HEK293 (cell line): ENCODE results near the gene SCGB1A1.
A peak's percentile ranks its signal among the peaks of the same experiment; 100 is the strongest.

Source experiments
- CTCF ChIA-PET: fragments of 350-600 bp; formaldehyde crosslinking; extraction: SDS; loops from one replicate; lab custom pipeline; 2021; ENCODE audit warnings: antibody characterized with exemption; lab: Yijun Ruan, JAX
- POLR2A ChIA-PET: fragments of 300-600 bp; formaldehyde crosslinking; extraction: SDS; loops from one replicate; lab custom pipeline; 2020; ENCODE audit warnings: antibody characterized with exemption, inconsistent platforms; lab: Yijun Ruan, JAX
- H3K27ac ChIP-seq: fragments of 200-500 bp; sonication (Bioruptor generic); 2 replicates; pipeline ENCODE4 v1.5.1; 2014; ENCODE audit warnings: low read depth, low read length, control low read depth, inconsistent platforms; ENCODE audit errors: extremely low read depth
- H3K36me3 ChIP-seq, 2 experiments: fragments of 200-500 bp in 1 of 2; sonication (Bioruptor generic) in 1 of 2; 1 replicate in 1 of 2; 2 replicates in 1 of 2; pipeline ENCODE4 v1.5.1; 2014 to 2017; ENCODE audit warnings: inconsistent platforms in 2 of 2, low read length in 2 of 2; ENCODE audit not compliant: control insufficient read depth in 2 of 2, insufficient read depth in 1 of 2
- H3K4me1 ChIP-seq: fragments of 200-500 bp; sonication (Bioruptor generic); 2 replicates; pipeline ENCODE4 v1.5.1; 2014; ENCODE audit warnings: mild to moderate bottlenecking, low read length, inconsistent platforms; ENCODE audit not compliant: control insufficient read depth, insufficient read depth
- H3K4me3 ChIP-seq: 2 replicates; pipeline ENCODE4 v1.5.1; 2011; ENCODE audit warnings: low read depth, mild to moderate bottlenecking, control low read depth, low read length, moderate library complexity
- H3K9me3 ChIP-seq: fragments of 200-500 bp; sonication (Bioruptor generic); 2 replicates; pipeline ENCODE4 v1.5.1; 2014; ENCODE audit warnings: low read depth, low read length, inconsistent platforms; ENCODE audit not compliant: control insufficient read depth, insufficient read depth
- EGR2 ChIP-seq: fragments of 450-650 bp; formaldehyde crosslinking; IDR thresholded peaks from 2 replicates; pipeline ENCODE4 v1.5.1; 2016; ENCODE audit warnings: low read depth, missing biosample characterization, missing genetic modification characterization
- KLF7 ChIP-seq: fragments of 450-650 bp; formaldehyde crosslinking; IDR thresholded peaks from 2 replicates; pipeline ENCODE4 v1.5.1; 2016; ENCODE audit warnings: missing biosample characterization, missing genetic modification characterization, borderline replicate concordance
- RBAK ChIP-seq: fragments of 450-650 bp; formaldehyde crosslinking; IDR thresholded peaks from 2 replicates; pipeline ENCODE4 v1.5.1; 2016; ENCODE audit warnings: missing biosample characterization, missing genetic modification characterization
- ZFP69B ChIP-seq: fragments of 450-650 bp; formaldehyde crosslinking; IDR thresholded peaks from 2 replicates; pipeline ENCODE4 v1.5.1; 2016; ENCODE audit warnings: missing biosample characterization, missing genetic modification characterization
- ZNF24 ChIP-seq: fragments of 450-650 bp; formaldehyde crosslinking; IDR thresholded peaks from 2 replicates; pipeline ENCODE4 v1.5.1; 2016; ENCODE audit warnings: missing biosample characterization, missing genetic modification characterization
- ZNF274 ChIP-seq, 2 experiments: fragments of 200-500 bp in 1 of 2; fragments of 450-650 bp in 1 of 2; sonication (Bioruptor generic) in 1 of 2; formaldehyde crosslinking in 1 of 2; IDR thresholded peaks; 2 replicates each; pipeline versions ENCODE4 v1.5.1 to v1.6.1; 2014 to 2016; ENCODE audit warnings: borderline replicate concordance in 1 of 2, inconsistent platforms in 1 of 2, low read length in 1 of 2, missing biosample characterization in 1 of 2, missing genetic modification characterization in 1 of 2
- TF ChIP-seq, protein P1 (sequence below): fragments of 450-650 bp; IDR thresholded peaks from 2 replicates; pipeline ENCODE4 v1.5.1; 2018; ENCODE audit warnings: missing biosample characterization, mild to moderate bottlenecking, missing genetic modification characterization
- TF ChIP-seq, protein P2 (sequence below): fragments of 450-650 bp; formaldehyde crosslinking; IDR thresholded peaks from 2 replicates; pipeline ENCODE4 v1.5.1; 2017; ENCODE audit warnings: missing biosample characterization, missing genetic modification characterization
- TF ChIP-seq, protein P3 (sequence below): fragments of 450-650 bp; formaldehyde crosslinking; IDR thresholded peaks from 2 replicates; pipeline ENCODE4 v1.5.1; 2016; ENCODE audit warnings: missing biosample characterization, missing genetic modification characterization
- TF ChIP-seq, protein P4 (sequence below): fragments of 450-650 bp; formaldehyde crosslinking; IDR thresholded peaks from 2 replicates; pipeline ENCODE4 v1.5.1; 2016; ENCODE audit warnings: missing biosample characterization, missing genetic modification characterization, borderline replicate concordance
- TF ChIP-seq, protein P5 (sequence below): fragments of 450-650 bp; formaldehyde crosslinking; IDR thresholded peaks from 2 replicates; pipeline ENCODE4 v1.5.1; 2016; ENCODE audit warnings: missing biosample characterization, missing genetic modification characterization
- TF ChIP-seq, protein P6 (sequence below): fragments of 450-650 bp; formaldehyde crosslinking; IDR thresholded peaks from 2 replicates; pipeline ENCODE4 v1.5.1; 2016; ENCODE audit warnings: missing biosample characterization, missing genetic modification characterization

SCGB1A1 gene

DNA sequence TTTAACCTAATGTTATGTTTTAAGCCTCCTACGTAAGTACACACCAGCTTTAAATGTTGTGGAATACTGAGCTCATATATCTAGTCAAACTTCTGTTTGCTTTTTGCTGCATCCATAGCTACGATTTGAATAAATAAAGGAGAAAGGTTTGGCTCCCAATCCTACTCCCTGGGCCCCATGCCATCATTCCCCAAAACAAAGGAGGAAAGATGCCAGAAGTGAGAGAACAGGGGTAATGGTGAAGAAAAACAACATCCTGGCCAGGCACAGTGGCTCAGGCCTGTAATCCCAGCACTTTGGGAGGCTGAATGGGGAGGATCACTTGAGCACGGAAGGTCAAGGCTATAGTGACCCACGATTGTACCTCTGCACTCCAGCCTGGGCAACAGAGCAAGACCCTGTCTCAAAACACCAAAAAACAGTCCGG, 26.5 kb downstream of the SCGB1A1 start (continued):
- TF ChIP-seq KLF7 (tag by site-specific recombination) (no peak), ZFP69B (no peak), EGR2 (no peak), ZNF24 (no peak), RBAK (no peak), ZNF274 (IDR thresholded peaks at IDR 0.05; ENCODE audit: low read length) (no peak), ZNF274 (tag by site-specific recombination; IDR thresholded peaks at IDR 0.05; ENCODE audit: borderline replicate concordance) (no peak)
- TF ChIP-seq, protein P1, sequence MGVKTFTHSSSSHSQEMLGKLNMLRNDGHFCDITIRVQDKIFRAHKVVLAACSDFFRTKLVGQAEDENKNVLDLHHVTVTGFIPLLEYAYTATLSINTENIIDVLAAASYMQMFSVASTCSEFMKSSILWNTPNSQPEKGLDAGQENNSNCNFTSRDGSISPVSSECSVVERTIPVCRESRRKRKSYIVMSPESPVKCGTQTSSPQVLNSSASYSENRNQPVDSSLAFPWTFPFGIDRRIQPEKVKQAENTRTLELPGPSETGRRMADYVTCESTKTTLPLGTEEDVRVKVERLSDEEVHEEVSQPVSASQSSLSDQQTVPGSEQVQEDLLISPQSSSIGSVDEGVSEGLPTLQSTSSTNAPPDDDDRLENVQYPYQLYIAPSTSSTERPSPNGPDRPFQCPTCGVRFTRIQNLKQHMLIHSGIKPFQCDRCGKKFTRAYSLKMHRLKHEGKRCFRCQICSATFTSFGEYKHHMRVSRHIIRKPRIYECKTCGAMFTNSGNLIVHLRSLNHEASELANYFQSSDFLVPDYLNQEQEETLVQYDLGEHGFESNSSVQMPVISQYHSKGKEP, result no peak
- TF ChIP-seq, protein P2, sequence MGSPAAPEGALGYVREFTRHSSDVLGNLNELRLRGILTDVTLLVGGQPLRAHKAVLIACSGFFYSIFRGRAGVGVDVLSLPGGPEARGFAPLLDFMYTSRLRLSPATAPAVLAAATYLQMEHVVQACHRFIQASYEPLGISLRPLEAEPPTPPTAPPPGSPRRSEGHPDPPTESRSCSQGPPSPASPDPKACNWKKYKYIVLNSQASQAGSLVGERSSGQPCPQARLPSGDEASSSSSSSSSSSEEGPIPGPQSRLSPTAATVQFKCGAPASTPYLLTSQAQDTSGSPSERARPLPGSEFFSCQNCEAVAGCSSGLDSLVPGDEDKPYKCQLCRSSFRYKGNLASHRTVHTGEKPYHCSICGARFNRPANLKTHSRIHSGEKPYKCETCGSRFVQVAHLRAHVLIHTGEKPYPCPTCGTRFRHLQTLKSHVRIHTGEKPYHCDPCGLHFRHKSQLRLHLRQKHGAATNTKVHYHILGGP, result no peak
- TF ChIP-seq, protein P3, sequence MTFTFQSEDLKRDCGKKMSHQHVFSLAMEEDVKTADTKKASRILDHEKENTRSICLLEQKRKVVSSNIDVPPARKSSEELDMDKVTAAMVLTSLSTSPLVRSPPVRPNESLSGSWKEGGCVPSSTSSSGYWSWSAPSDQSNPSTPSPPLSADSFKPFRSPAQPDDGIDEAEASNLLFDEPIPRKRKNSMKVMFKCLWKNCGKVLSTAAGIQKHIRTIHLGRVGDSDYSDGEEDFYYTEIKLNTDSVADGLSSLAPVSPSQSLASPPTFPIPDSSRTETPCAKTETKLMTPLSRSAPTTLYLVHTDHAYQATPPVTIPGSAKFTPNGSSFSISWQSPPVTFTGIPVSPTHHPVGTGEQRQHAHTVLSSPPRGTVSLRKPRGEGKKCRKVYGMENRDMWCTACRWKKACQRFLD (tag by site-specific recombination), result no peak
- TF ChIP-seq, protein P4, sequence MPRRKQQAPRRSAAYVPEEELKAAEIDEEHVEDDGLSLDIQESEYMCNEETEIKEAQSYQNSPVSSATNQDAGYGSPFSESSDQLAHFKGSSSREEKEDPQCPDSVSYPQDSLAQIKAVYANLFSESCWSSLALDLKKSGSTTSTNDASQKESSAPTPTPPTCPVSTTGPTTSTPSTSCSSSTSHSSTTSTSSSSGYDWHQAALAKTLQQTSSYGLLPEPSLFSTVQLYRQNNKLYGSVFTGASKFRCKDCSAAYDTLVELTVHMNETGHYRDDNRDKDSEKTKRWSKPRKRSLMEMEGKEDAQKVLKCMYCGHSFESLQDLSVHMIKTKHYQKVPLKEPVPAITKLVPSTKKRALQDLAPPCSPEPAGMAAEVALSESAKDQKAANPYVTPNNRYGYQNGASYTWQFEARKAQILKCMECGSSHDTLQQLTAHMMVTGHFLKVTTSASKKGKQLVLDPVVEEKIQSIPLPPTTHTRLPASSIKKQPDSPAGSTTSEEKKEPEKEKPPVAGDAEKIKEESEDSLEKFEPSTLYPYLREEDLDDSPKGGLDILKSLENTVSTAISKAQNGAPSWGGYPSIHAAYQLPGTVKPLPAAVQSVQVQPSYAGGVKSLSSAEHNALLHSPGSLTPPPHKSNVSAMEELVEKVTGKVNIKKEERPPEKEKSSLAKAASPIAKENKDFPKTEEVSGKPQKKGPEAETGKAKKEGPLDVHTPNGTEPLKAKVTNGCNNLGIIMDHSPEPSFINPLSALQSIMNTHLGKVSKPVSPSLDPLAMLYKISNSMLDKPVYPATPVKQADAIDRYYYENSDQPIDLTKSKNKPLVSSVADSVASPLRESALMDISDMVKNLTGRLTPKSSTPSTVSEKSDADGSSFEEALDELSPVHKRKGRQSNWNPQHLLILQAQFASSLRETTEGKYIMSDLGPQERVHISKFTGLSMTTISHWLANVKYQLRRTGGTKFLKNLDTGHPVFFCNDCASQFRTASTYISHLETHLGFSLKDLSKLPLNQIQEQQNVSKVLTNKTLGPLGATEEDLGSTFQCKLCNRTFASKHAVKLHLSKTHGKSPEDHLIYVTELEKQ (tag by site-specific recombination), result no peak
- TF ChIP-seq, all 188 proteins: peak for 0

DNA sequence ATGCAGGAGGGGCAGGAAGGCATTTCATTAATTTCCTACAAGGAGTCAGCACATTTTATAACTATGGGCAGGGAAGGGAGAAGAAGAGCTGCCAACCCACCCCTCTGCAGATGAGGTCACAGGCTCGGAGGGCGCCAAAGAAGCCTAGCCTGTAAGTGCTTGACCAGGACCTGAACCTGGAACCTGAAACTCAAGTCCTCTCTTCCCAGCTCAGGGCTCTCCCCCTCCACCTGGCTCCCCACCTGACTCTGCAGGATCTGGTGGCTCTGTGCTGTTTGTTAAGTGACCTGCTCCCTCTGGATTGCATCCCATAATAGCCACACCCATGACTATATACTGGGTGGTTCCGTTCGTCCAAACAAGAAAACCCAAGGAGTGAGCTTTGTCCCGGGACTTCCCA, 27.3 kb downstream of the SCGB1A1 start:
- POLR2A ChIA-PET, result no interaction called here
- CTCF ChIA-PET, result interaction anchor here (0.7 to 1.0 kb wide), 3 partner anchors 10 to 21 kb away, joined by 3 to 8 read pairs (median 3); no protein-coding TSS in a partner anchor
- TF ChIP-seq, protein P5, sequence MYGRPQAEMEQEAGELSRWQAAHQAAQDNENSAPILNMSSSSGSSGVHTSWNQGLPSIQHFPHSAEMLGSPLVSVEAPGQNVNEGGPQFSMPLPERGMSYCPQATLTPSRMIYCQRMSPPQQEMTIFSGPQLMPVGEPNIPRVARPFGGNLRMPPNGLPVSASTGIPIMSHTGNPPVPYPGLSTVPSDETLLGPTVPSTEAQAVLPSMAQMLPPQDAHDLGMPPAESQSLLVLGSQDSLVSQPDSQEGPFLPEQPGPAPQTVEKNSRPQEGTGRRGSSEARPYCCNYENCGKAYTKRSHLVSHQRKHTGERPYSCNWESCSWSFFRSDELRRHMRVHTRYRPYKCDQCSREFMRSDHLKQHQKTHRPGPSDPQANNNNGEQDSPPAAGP (tag by site-specific recombination), result 0 out of 2 replicates have a peak, but pooled peaks have one; percentile 33
- TF ChIP-seq, protein P6, sequence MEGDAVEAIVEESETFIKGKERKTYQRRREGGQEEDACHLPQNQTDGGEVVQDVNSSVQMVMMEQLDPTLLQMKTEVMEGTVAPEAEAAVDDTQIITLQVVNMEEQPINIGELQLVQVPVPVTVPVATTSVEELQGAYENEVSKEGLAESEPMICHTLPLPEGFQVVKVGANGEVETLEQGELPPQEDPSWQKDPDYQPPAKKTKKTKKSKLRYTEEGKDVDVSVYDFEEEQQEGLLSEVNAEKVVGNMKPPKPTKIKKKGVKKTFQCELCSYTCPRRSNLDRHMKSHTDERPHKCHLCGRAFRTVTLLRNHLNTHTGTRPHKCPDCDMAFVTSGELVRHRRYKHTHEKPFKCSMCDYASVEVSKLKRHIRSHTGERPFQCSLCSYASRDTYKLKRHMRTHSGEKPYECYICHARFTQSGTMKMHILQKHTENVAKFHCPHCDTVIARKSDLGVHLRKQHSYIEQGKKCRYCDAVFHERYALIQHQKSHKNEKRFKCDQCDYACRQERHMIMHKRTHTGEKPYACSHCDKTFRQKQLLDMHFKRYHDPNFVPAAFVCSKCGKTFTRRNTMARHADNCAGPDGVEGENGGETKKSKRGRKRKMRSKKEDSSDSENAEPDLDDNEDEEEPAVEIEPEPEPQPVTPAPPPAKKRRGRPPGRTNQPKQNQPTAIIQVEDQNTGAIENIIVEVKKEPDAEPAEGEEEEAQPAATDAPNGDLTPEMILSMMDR (tag by site-specific recombination), result no peak
- no peak overlapping the region for H3K4me3 ChIP-seq
- H3K27ac ChIP-seq, result no peak overlapping the region
- H3K9me3 ChIP-seq, result no peaks in the 10 kb centered on the region
- no peaks in the 10 kb centered on the region for H3K4me1 ChIP-seq
- H3K36me3 ChIP-seq, result no peaks in the 10 kb centered on the region; a peak in 1 of 3 replicates
